HG02763 (cell line): Measurements from ENCODE around the gene SLC22A4.

Experiments used
- ATAC-seq: cut with Tn5 transposase; IDR thresholded peaks from one replicate; pipeline ENCODE4 v1.9.1; 2021; ENCODE audit warnings: mild to moderate bottlenecking, moderate library complexity; ENCODE audit not compliant: unreplicated experiment

Gene SLC22A4

GRCh38 chr5:132261881-132262845, 32.0 kb upstream of the SLC22A4 start:
- no peak for ATAC-seq

- no peak for ATAC-seq
Measured at GRCh38 chr5:132262882-132263547, 31.2 kb upstream of the SLC22A4 start.

GRCh38 chr5:132263548-132264261, 30.5 kb upstream of the SLC22A4 start:
- ATAC-seq = no peak

- no peak for ATAC-seq
Measured at GRCh38 chr5:132264546-132265335, 29.5 kb upstream of the SLC22A4 start.

- no peak for ATAC-seq
Measured at GRCh38 chr5:132265336-132266030, 28.7 kb upstream of the SLC22A4 start.

GRCh38 chr5:132266031-132266835, 28.0 kb upstream of the SLC22A4 start:
- no peak for ATAC-seq

GRCh38 chr5:132266836-132267160, 27.4 kb upstream of the SLC22A4 start:
- no peak for ATAC-seq

- ATAC-seq = no peak
Measured at GRCh38 chr5:132267166-132267739, 26.9 kb upstream of the SLC22A4 start.

GRCh38 chr5:132267931-132268768, 26.0 kb upstream of the SLC22A4 start:
- ATAC-seq = peak; percentile 6

GRCh38 chr5:132268769-132269551, 25.2 kb upstream of the SLC22A4 start:
- peak; percentile 60 for ATAC-seq

- ATAC-seq = no peak
Measured at GRCh38 chr5:132269635-132270334, 24.4 kb upstream of the SLC22A4 start.

GRCh38 chr5:132270335-132270665, 23.9 kb upstream of the SLC22A4 start:
- ATAC-seq = no peak

GRCh38 chr5:132270706-132271105, 23.5 kb upstream of the SLC22A4 start:
- no peak for ATAC-seq

- no peak for ATAC-seq
Measured at GRCh38 chr5:132271251-132272246, 22.6 kb upstream of the SLC22A4 start.

- no peak for ATAC-seq
Measured at GRCh38 chr5:132272311-132273210, 21.6 kb upstream of the SLC22A4 start.
